Dendritic cell treated with granulocyte-macrophage colony-stimulating factor and Interleukin-4, amounts not matched to agents 40 ng/mL and 50 ng/mL, for 4 days (primary cell): ENCODE data around the gene MCRIP2.

Experiments used
- H3K27ac Mint-ChIP-seq: one replicate; pipeline ENCODE4 v1.8.0; 2022; ENCODE audit warnings: mild to moderate bottlenecking, mixed read lengths
- H3K27me3 Mint-ChIP-seq: one replicate; pipeline ENCODE4 v1.8.0; 2022; ENCODE audit warnings: mild to moderate bottlenecking, mixed read lengths
- H3K36me3 Mint-ChIP-seq: one replicate; pipeline ENCODE4 v1.8.0; 2022; ENCODE audit warnings: low read depth, mixed read lengths
- H3K4me1 Mint-ChIP-seq: one replicate; pipeline ENCODE4 v1.8.0; 2022; ENCODE audit warnings: low read depth, mixed read lengths
- H3K4me3 Mint-ChIP-seq: one replicate; pipeline ENCODE4 v1.8.0; 2022; ENCODE audit warnings: mild to moderate bottlenecking, moderate library complexity, mixed read lengths
- H3K9me3 Mint-ChIP-seq: one replicate; pipeline ENCODE4 v1.8.0; 2022; ENCODE audit warnings: mixed read lengths
- intact Hi-C: fragments of 100-400 bp; cut with micrococcal nuclease; formaldehyde crosslinking; loops from one replicate; pipeline ENCODE4 v1.15.0; 2022

Gene MCRIP2

DNA sequence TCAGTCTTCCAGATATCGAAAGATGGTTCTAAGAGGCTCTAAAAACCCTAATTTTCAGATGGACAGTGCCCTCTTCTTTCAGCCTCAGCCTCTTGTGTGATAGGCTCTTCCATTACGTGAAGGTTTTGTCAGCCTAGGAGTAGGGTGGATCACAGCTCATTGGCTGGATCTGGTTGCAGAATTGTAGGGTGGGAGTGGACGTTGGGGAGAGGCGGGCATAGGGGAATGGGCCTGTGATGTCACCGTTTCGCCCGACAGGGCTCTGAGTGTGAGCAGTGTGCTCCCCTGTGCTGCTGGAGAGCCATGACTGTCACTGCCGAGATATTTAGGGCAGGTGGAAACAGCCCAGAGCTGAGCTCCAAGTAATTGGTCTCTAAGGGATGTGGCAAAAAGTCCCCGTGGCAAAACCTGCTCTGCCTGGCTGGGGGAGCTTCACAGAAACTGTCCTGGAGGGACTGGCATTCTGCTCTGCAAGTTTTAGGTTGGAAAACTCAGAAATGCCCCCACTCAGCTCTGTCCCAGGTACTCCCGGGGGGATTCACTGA is 17.0 kb upstream of the MCRIP2 start:
- intact Hi-C loops = no loop called here
- Mint-ChIP-seq H3K9me3 (no peaks in the 10 kb centered on the region), H3K36me3 (peaks cover 66% of the 10 kb centered on the region), H3K4me3 (no peak overlapping the region), H3K27ac (no peak overlapping the region), H3K4me1 (peaks cover 5% of the 10 kb centered on the region), H3K27me3 (no peaks in the 10 kb centered on the region)

DNA sequence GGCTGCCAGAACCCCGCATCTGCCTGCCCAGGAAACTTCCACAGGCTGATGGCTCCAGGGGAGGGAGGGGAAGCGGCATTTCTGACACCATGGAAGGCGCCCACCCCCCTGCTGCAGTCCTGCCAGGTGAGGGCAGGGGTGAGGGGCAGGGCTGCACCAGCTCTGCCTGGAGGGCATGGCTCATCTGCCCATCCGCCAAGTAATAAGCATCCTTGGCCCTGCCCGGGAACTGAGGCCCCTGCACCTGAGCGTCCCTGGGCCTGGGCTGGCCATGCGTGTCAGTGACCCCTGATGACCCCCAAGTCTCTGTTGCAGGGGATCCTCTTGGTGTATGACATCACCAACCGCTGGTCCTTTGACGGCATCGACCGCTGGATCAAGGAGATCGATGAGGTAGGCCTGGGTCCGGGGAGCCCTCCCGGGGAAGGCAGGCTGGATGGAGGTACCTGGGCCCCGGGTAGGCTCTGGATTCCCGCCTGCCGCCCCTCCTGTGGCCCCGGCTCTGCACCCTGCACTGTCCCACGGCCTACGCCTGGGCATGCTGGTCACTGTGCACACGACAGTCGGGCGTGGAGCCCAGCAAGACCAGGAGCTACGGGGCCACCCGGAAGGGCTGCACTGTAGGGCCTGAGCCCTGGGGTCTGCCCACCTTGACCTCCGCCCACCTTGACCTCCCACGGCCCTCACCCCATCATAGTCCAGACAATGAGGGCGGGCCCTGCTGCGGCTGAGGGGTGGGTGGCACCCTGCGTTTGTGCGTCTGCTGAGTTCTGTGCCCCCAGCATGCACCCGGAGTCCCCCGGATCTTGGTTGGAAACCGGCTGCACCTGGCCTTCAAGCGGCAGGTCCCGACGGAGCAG is 16.3 kb upstream of the MCRIP2 start:
- Mint-ChIP-seq H3K9me3 (no peaks in the 10 kb centered on the region), H3K27me3 (no peaks in the 10 kb centered on the region), H3K4me1 (peaks cover 5% of the 10 kb centered on the region), H3K4me3 (no peak overlapping the region), H3K27ac (no peak overlapping the region), H3K36me3 (peaks cover 61% of the 10 kb centered on the region)
- intact Hi-C loops = no loop called here

DNA sequence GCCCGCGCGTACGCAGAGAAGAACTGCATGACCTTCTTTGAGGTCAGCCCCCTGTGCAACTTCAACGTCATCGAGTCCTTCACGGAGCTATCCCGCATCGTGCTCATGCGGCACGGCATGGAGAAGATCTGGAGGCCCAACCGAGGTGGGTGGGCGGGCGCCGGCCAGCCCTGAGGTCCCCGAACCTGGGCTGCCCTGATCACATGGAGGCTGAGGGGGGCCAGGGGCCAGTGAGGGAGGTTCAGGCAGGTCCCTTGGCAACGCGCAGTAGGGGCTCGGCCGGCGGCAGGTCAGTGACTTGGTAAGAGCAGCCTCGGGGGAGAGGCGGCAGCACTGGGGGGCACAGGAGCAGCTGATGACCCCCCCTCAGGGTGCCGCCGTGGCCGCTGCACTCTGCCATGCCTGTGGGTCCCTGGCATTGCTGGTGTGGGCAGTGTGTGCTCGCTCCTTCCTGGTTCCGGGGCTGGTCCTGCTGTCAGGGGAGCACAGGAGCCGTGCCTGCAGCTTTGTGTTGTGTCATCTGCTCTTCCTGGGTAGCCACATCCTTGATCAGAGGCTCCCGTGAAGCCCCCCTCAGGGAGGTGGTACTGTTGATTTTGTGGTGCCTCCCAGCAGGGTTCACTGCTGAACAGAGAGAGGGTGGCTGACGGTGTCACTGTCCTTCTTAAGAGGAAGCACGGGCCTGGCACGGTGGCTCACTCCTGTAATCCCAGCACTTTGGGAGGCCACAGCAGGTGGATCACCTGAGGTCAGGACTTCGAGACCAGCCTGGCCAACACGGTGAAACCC is 15.5 kb upstream of the MCRIP2 start:
- Mint-ChIP-seq H3K27me3 (peaks cover under 1% of the 10 kb centered on the region), H3K4me3 (no peak overlapping the region), H3K9me3 (no peaks in the 10 kb centered on the region), H3K36me3 (peaks cover 54% of the 10 kb centered on the region), H3K27ac (no peak overlapping the region), H3K4me1 (peaks cover 6% of the 10 kb centered on the region)
- intact Hi-C loops = no loop called here

DNA sequence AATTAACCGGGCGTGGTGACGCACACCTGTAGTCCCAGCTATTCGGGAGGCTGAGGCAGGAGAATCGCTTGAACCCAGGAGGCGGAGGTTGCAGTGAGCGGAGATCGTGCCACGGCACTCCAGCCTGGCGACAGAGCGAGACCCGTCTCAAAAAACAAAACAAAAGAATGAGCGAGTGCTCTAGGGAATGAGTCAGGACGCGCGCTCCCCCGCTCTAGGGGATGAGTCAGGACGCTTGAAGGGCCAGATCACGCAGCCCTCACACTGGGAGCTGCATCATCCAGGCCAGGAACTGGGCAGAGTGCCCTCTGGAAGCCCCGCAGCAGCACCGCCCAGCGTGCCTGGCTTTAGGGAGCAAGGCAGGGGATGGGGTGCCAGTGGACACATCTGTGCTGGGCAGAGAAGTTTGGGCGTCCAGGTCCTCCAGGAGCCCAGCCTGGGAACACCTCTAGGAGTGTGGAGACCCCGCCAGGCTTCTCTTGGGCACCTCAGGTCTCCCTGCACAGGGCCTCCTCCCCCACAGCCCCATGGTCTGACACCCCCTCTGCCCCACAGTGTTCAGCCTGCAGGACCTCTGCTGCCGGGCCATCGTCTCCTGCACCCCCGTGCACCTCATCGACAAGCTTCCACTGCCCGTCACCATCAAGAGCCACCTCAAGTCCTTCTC is 14.7 kb upstream of the MCRIP2 start:
- intact Hi-C loops = no loop called here
- Mint-ChIP-seq H3K4me1 (peaks cover 4% of the 10 kb centered on the region), H3K4me3 (no peak overlapping the region), H3K27me3 (peaks cover 8% of the 10 kb centered on the region), H3K9me3 (no peaks in the 10 kb centered on the region), H3K27ac (no peak overlapping the region), H3K36me3 (peaks cover 48% of the 10 kb centered on the region)

DNA sequence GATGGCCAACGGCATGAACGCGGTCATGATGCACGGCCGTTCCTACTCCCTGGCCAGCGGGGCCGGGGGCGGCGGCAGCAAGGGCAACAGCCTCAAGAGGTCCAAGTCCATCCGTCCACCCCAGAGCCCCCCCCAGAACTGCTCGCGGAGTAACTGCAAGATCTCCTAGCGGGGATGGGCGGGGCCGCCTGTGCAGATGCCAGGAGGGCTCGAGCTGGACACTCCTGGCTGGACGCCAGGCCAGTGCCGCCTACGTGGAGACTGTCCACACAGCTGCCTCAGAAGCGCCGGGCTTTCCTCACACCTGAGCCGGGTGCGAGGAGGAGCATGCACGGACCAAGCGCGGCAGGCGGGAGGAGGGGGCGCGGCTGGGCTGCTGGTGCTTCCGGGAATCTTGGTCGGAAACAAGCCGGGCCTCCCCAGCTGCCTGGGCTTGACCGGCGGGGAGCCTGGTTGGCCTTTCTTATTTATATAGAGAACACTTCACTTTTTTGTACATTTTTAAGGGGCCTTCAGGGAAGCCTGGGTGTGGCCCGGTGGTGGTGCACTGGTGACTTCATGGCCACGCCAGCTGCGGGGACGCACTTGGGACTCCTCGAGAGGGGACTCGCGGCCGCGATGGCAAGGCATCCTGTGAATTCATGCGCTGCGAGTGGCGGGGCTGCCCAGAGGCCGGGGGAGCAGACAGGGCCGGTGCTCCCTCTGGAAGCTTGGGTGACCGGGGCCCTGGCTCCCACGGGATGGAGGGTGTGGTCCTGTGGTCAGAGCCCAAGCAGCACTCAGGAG is 14.0 kb upstream of the MCRIP2 start:
- Mint-ChIP-seq H3K36me3 (peaks cover 49% of the 10 kb centered on the region), H3K4me1 (peaks cover 4% of the 10 kb centered on the region), H3K4me3 (no peak overlapping the region), H3K27ac (no peak overlapping the region), H3K9me3 (no peaks in the 10 kb centered on the region), H3K27me3 (peaks cover 8% of the 10 kb centered on the region)
- intact Hi-C loops = no loop called here

DNA sequence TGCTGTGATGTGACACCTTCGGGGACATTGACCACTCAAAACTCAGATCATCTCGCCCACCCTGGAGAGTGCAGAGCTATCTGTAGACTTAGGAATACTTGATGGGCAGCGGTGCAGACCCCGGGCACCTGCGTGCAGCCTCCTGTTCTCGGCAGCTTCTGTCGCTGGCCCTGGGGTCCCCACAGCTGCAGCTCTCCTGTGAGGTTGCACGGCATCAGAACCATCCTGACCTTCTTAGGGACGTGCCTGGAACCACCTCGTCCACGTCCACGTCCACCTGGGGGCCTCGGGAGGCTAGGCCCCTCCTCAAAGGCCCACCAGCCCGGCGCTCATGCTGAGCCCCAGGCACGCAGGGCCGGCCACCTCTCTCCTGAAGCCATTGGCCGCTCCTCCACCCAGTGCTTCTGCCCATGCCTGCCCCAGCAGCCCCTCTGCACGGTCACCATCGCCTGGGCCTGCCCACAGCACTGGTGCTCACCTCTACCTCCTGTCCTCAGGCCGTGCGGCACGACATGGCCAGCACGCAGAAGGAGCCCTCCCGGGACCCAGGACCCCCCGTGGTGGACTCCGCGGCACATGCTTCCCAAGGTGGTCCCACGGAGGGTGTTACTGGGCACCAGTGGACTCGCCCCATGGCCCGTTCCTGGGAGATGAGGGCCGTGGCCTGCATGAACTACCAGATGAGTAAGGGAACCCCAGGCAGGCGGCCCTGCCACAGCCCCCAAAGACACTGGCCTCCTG is 13.1 kb upstream of the MCRIP2 start:
- peaks cover 57% of the 10 kb centered on the region for H3K36me3 Mint-ChIP-seq
- H3K27me3 Mint-ChIP-seq = peaks cover 8% of the 10 kb centered on the region
- intact Hi-C loops = no loop called here

DNA sequence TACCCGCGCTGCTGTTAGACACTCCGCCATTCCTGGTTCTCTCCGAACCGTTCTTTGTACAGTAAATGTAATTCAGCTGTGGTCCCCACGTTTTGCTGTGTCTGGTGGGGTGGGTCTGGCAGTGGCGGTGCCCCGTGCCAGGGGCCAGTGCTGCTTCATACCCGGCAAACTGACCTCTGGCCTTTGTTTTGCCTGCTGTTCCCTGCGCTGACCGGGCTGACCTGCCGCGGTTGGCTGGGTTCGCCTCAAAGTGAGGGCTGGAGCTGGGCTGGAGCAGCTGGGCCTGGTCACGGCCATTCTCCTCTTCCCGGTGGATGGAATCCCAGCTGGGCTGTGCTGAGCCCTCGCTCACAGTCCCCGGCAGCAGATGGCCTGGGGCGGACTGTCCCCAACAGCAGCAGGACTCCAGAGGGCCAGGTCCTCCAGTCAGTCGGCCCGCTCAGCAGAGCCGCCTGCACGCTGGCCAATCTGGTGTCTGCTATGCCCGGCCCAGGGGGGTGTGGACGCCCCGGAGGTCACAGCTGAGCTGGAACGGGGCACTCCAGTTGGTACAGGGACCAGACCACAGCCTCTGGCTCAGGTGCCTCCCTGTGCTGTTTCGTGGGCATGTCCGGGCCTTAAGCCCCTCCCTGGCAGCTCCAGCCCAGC is 12.3 kb upstream of the MCRIP2 start:
- Mint-ChIP-seq H3K9me3 (no peaks in the 10 kb centered on the region), H3K4me3 (no peak overlapping the region), H3K4me1 (peaks cover 6% of the 10 kb centered on the region), H3K36me3 (peaks cover 66% of the 10 kb centered on the region), H3K27ac (no peak overlapping the region), H3K27me3 (peaks cover 8% of the 10 kb centered on the region)
- intact Hi-C loops = no loop called here

More for the DNA sequence above, 13.1 kb upstream of the MCRIP2 start:
- no peak overlapping the region for H3K4me3 Mint-ChIP-seq
- H3K9me3 Mint-ChIP-seq = no peaks in the 10 kb centered on the region
- no peak overlapping the region for H3K27ac Mint-ChIP-seq
- H3K4me1 Mint-ChIP-seq = peaks cover 4% of the 10 kb centered on the region

DNA sequence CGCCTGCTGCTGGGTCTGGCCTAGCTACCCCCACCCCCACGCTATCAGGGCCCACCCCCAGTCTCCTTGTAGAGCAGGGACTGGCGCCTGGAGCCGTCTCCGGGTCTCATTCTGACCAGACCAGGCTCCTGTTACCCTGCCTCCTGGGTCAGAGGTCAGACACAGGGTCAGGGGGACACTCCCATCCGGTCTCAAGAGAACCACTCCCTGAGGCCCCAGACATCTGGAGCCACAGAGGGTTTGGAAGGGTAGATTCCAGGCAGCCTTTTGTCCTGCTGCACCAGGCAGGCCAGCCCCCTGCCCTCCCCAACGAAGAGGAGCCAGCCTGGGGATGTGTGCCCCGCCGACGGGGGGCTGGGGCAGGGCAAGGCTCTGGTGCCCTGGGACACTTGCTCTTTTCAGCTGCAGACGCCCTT is 11.8 kb upstream of the MCRIP2 start:
- Mint-ChIP-seq H3K36me3 (peaks cover 71% of the 10 kb centered on the region), H3K4me3 (no peak overlapping the region), H3K27me3 (peaks cover 8% of the 10 kb centered on the region), H3K9me3 (no peaks in the 10 kb centered on the region), H3K4me1 (peaks cover 11% of the 10 kb centered on the region), H3K27ac (peak overlapping the region; percentile 12)
- intact Hi-C loops = no loop called here

DNA sequence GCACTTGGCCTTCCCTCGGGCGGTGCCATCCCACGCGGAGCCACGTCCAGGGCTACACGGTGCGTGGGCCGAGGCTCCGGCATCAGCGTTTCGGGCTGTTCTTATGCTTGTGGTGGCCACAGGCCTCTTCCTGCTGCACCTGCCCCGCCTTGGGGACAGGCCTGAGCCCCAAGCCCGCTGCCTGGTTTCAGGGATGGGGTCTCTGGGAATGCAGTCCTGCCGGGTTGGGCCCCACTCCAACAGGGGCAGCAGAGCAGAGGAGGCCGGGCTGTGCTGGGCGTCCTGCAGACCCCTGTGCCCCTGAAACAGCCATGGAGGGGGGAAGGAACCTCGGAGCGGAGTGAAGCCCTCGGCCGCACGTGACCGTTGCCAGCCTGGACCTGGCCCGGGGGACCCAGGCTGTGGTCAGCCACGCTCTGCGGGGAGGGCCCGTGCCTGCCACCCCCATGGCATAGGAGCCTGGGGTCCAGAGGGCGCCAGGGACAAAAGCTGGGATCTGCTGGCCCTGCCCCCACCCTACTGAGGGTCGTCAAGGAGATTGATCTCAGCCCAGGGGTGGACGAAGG is 11.3 kb upstream of the MCRIP2 start:
- Mint-ChIP-seq H3K36me3 (peaks cover 69% of the 10 kb centered on the region), H3K4me1 (peaks cover 14% of the 10 kb centered on the region), H3K27me3 (peaks cover 8% of the 10 kb centered on the region), H3K27ac (peak overlapping the region; percentile 12), H3K9me3 (no peaks in the 10 kb centered on the region), H3K4me3 (no peak overlapping the region)
- intact Hi-C loops = no loop called here

DNA sequence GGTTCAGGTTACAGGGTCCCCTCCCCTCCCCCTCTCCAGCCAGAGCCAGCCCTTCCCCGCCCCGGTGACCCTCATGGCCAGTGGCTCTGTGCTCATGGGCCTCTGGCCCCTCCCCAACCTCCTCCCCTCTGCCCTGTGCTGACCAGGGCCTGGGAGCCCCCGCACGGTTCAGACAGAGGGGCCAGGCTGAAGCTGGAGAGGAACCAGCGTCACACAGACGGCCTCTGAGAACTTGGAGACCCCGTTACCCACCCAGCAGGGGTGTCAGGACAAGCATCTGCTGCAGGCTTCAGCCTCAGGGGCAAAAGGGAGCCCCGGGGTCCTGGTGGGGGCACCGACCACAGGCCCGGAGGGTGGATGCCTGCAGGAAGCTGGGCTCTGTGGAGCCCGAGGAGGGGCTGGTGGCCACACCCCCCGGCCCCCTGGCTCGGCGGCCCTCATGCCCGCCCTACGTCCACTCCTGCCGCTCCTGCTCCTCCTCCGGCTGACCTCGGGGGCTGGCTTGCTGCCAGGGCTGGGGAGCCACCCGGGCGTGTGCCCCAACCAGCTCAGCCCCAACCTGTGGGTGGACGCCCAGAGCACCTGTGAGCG is 10.7 kb upstream of the MCRIP2 start, which contains the start of gene WFIKKN1:
Gene WFIKKN1 (plus strand): TSS at position 171 of the 591 bp plus-strand sequence. CDS start 269 bp downstream, at position 440.
- Mint-ChIP-seq H3K27ac (peak within 1 kb of the TSS; percentile 12), H3K4me3 (no peak within 1 kb of the TSS), H3K9me3 (no peaks in the 10 kb centered on the region), H3K27me3 (peaks cover 8% of the 10 kb centered on the region), H3K4me1 (peaks cover 14% of the 10 kb centered on the region), H3K36me3 (peaks cover 63% of the 10 kb centered on the region)
- intact Hi-C loops = no loop called here

DNA sequence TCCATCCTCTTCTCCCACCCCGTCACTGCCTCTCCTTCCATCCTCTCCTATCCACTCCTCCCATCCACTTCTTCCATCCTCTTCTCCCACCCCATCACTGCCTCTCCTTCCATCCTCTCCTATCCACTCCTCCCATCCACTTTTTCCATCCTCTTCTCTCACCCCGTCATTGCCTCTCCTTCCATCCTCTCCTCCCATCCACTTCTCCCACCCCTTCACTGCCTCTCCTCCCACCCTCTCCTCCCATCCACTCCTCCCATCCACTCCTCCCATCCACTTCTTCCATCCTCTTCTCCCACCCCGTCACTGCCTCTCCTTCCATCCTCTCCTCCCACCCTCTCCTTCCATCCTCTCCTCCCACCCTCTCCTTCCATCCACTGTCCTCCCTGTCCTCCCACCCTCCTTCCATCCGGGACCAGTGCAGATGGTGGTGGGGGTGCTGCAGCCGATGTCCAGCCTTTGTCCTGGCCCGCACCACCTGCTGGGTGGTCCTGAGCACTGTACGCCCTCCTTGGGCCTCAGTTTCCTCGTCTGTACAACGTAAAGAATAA is 9.7 kb upstream of the MCRIP2 start:
- Mint-ChIP-seq H3K9me3 (no peaks in the 10 kb centered on the region), H3K4me1 (peaks cover 14% of the 10 kb centered on the region), H3K27me3 (peaks cover 8% of the 10 kb centered on the region), H3K4me3 (no peak overlapping the region), H3K36me3 (peaks cover 61% of the 10 kb centered on the region), H3K27ac (no peak overlapping the region)
- intact Hi-C loops = no loop called here
